GM10266 (cell line): ENCODE results near the gene TOB1.

Source experiments
- DNase-seq: peaks from one replicate; pipeline ENCODE4 v3.0.0; 2012; ENCODE audit errors: extremely low spot score
- TF ChIP-seq, protein P1 (sequence below): IDR thresholded peaks from 2 replicates; pipeline ENCODE4 v1.5.1; 2012; ENCODE audit warnings: mild to moderate bottlenecking, low read depth; ENCODE audit not compliant: control insufficient read depth, insufficient read depth; ENCODE audit errors: missing control alignments

The TOB1 gene

DNA sequence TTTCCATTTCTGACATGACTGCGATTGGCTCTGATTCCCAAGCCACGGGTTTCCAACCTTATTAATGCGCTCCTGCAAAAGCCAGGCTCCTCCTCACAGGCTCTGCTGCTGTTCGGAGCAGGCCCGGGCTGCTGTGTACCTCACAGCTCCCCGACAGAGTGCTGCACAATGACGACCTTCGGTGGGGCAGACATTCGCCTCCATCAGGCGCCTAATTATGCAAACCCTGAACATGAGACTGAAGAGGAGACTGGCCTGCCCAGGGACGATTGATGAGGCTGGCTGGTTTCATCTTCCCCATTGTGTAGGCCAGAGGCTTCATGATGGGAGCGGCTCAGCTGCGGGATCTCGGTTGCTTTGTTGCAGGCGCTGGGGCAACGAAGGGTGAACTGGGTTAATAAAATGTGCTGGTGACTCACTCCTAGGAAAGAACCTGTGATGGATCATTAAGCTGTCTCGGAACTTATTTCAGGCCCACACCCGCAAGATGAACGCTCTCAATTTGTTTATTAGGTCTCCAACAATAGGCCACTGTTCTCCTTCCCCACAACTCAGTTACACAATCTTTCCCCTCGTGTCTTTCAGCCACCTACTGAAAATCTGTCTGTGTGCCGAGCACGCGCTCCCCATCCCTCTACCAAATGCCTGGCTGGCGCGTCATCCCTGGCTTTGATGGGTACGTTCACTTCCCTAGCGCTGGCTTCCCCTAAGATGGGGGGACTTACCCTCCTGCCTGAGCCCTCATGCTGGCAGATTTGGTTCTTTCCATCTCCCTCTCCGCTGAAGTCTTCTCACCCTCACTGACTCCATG lies 27.2 kb upstream of the TOB1 start:
- TF ChIP-seq, protein P1, sequence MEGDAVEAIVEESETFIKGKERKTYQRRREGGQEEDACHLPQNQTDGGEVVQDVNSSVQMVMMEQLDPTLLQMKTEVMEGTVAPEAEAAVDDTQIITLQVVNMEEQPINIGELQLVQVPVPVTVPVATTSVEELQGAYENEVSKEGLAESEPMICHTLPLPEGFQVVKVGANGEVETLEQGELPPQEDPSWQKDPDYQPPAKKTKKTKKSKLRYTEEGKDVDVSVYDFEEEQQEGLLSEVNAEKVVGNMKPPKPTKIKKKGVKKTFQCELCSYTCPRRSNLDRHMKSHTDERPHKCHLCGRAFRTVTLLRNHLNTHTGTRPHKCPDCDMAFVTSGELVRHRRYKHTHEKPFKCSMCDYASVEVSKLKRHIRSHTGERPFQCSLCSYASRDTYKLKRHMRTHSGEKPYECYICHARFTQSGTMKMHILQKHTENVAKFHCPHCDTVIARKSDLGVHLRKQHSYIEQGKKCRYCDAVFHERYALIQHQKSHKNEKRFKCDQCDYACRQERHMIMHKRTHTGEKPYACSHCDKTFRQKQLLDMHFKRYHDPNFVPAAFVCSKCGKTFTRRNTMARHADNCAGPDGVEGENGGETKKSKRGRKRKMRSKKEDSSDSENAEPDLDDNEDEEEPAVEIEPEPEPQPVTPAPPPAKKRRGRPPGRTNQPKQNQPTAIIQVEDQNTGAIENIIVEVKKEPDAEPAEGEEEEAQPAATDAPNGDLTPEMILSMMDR: no peak
- no peak for DNase-seq

DNA sequence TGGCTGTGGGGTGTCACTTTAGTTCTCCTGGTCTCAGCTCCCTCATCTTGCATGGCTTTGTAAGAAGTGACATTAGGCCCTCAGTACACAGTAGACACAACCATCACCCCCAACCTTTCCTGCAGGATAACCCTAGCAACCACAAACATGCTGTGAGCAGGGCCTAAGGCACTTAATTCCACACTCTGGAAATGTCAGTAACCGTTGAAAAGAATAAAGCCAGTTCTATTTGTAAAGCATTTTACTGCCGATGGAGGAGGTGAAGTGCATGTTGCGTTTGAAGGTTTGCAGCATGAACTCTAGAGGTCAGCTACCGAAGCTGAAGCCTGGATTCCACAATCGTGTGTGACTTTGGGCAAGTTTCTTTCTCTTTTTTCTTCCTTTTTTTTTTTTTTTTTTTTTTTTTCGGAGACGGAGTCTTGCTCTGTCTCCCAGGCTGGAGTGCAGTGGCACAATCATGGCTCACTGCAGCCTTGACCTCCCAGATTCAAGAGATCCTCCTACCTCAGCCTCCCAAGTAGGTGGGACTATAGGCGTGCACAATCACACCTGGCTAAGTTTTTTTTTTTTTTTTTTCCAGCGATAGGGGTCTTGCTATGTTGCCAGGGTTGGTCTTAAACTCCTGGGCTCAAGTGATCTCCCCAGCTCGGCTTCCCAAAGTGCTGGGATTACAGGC lies 26.1 kb upstream of the TOB1 start:
- TF ChIP-seq, protein P1: no peak
- DNase-seq: no peak

DNA sequence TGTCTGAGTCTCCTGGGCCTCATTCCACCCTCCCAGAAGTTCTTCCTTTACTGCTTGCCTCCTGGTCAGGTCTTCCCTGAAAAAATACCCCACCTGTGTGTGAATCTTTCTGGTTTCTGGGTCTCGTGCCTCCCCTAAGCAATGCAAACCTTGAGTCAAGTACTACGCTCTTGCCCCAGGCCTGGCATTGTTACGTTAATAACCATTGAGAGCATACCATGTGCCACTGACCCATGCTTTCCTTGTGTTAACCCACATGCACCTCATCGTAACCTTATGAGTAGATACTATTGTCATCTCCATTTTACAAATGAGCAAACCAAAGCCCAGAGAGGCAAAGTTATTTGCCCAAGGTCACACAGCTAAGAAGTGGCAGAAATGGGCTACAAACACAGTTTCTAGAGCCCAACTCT lies 25.4 kb upstream of the TOB1 start:
- no peak for DNase-seq
- TF ChIP-seq, protein P1: no peak

DNA sequence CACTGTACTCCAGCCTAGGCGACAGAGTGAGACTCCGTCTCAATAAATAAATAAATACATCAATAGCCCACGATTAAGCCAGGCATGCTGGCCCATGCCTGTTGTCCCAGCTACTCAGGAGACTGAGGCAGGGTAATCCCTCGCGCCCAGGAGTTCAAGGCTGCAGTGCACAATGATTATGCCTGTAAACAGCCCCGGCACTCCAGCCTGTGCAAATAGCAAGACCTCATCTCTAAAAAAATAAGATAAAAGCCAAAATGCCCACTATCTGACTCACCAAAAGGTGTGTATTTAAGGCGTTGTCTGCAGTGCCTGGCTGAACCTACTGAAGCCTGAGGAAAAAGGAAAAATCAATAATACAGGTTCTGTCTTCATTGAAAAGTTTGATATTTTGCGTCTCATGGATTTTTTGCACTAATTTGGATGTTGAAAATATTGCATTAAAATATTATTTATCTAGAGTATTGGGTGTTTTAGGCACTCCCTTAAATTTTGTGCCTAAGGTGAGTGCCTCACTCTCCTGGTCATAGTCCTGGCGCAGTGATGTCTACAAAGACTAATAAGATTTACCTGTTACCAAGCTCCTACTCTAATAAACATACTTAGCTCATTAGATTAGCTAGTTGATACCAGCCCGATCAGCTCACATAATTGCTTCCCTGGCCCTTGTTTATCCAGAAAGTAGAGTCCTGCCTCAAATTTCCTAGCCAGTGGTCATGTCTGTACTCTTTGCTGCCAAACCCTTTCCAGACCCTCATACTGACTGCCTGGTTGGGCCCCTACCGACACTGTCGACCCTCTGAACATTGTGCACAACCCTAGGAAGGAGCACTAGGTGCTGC lies 24.7 kb upstream of the TOB1 start:
- TF ChIP-seq, protein P1: no peak
- DNase-seq: no peak

DNA sequence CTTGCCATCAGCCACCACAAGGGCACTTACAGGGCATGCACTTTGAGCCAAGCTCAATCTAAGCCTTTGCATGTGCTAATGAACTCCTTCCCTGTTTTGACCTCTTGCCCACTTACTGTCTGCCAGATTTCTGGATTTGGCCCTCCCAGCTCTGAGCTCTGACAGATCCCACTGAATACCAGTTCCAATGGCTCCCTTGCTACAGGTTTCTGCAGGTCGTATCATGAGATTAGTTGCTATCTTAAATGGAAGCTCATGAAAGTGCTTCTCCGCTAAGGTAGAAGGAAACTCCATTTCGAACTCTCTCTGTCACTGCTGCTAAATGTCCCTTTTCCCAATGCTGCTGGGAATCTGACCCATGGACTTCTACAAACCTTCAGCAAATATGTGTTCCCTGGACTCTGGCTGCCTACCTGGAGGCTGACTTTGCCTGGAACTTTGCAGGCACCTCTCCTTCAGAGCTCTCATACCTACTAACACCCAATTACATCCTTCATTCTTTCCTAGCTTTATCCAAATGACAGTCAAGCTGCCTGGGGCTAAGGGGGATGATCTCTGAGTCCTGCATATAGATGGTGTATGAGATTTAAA lies 23.5 kb upstream of the TOB1 start:
- TF ChIP-seq, protein P1: no peak
- DNase-seq: no peak

DNA sequence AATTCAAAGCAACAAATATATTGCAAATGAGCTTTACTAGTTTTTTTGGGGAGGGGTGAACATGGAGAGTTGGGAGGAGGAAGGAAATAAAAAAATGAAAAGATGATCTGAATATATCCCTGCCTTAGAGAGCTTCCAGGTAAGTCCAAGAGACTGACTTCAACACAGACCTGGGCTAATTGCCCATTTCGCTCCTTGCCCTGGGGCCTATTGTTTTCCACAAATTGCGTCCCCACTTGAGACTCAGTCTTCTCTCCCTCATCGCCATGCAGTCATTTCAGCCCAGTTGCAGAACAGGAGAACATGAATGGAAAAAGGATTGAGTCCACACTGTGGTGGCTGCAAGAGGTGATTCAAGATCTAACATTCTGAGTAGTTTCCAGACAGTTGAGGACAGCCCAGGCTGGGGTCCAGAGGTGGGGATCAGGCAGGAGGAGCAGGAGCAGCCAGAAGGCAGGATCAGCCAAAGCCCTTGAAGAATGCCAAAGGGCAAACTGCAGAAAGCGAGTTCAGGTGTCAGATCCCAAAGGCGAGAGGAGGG lies 21.6 kb upstream of the TOB1 start:
- TF ChIP-seq, protein P1: no peak

More for the DNA sequence above, 21.6 kb upstream of the TOB1 start:
- DNase-seq: no peak
